Activated CD4-positive, alpha-beta T cell treated with anti-CD3 and anti-CD28 coated beads, Interleukin-2, Interleukin-6, amounts not matched to agents 100 ng/mL and 50 ng/mL, durations not matched to agents 16 hours and 8 hours (primary cell): ENCODE measurements around the gene AFP.

Source experiments
- DNase-seq: peaks from one replicate; pipeline ENCODE4 v3.0.0-alpha.2; 2020

AFP gene

GRCh38 chr4:73470728-73471127 lies 34.7 kb downstream of the AFP start:
- no peak for DNase-seq

- DNase-seq, result no peak
Measured at GRCh38 chr4:73477176-73477575, 41.2 kb downstream of the AFP start.

- DNase-seq, result no peak
Measured at GRCh38 chr4:73479323-73479722, 43.3 kb downstream of the AFP start.

GRCh38 chr4:73481358-73481757 lies 45.3 kb downstream of the AFP start, which contains the start of gene AFM:
TSS of gene AFM (plus strand) at chr4:73481745. CDS start at chr4:73481776, 31 bp downstream.
- DNase-seq, result no peak

GRCh38 chr4:73485085-73485484 lies 49.1 kb downstream of the AFP start:
- DNase-seq, result no peak

GRCh38 chr4:73485596-73485995 lies 49.6 kb downstream of the AFP start:
- no peak for DNase-seq

- DNase-seq, result no peak
Measured at GRCh38 chr4:73486497-73486896, 50.5 kb downstream of the AFP start.

- DNase-seq, result no peak
Measured at GRCh38 chr4:73487233-73487632, 51.2 kb downstream of the AFP start.

- no peak for DNase-seq
Measured at GRCh38 chr4:73499996-73500765, 64.2 kb downstream of the AFP start.

- DNase-seq, result no peak
Measured at GRCh38 chr4:73501664-73502265, 65.7 kb downstream of the AFP start.

GRCh38 chr4:73505567-73505966 lies 69.5 kb downstream of the AFP start:
- no peak for DNase-seq
